NCI-H146 treated with DMSO at 0.1 percent for 48 hours (cell line): ENCODE measurements around the gene SLC25A45.
A peak's percentile ranks its signal among the peaks of the same experiment; 100 is the strongest.

ENCODE experiments used
- DNase-seq: peaks from one replicate; lab custom pipeline; 2025; ENCODE audit not compliant: unreplicated experiment; lab: John Stamatoyannopoulos, UW

SLC25A45 gene

GRCh38 chr11:65389294-65389980 lies 7.0 kb upstream of the SLC25A45 start:
- no peak for DNase-seq

- DNase-seq = no peak
These were observed 6.3 kb upstream of the SLC25A45 start for GRCh38 chr11:65388731-65389130.

- peak; percentile 60 for DNase-seq
These were observed 4.1 kb upstream of the SLC25A45 start, which contains the start of gene FRMD8 for GRCh38 chr11:65386307-65387140. FRMD8 (plus strand) TSS chr11:65386637; CDS start chr11:65387037, 400 bp downstream.

GRCh38 chr11:65384301-65384889 lies 1.9 kb upstream of the SLC25A45 start:
- DNase-seq = no peak

GRCh38 chr11:65383778-65384177 lies 1.3 kb upstream of the SLC25A45 start:
- no peak for DNase-seq

- peak; percentile 58 for DNase-seq
These were observed 440 bp upstream of the SLC25A45 start for GRCh38 chr11:65382804-65383368.

- no peak for DNase-seq
These were observed 772 bp downstream of the SLC25A45 start for GRCh38 chr11:65381716-65382032.

GRCh38 chr11:65380460-65381119 lies 1.9 kb downstream of the SLC25A45 start:
- no peak for DNase-seq

GRCh38 chr11:65379698-65380459 lies 2.6 kb downstream of the SLC25A45 start:
- DNase-seq = no peak

GRCh38 chr11:65378928-65379638 lies 3.4 kb downstream of the SLC25A45 start:
- DNase-seq = no peak

GRCh38 chr11:65378208-65378927 lies 4.1 kb downstream of the SLC25A45 start:
- no peak for DNase-seq

- no peak for DNase-seq
These were observed 4.7 kb downstream of the SLC25A45 start for GRCh38 chr11:65377777-65378176.

- DNase-seq = no peak
These were observed 5.4 kb downstream of the SLC25A45 start for GRCh38 chr11:65377036-65377435.

GRCh38 chr11:65376138-65376713 lies 6.2 kb downstream of the SLC25A45 start:
- DNase-seq = no peak

- no peak for DNase-seq
These were observed 7.4 kb downstream of the SLC25A45 start for GRCh38 chr11:65375012-65375411.

GRCh38 chr11:65373839-65374580 lies 8.4 kb downstream of the SLC25A45 start:
- DNase-seq = no peak

- DNase-seq = no peak
These were observed 11.8 kb downstream of the SLC25A45 start for GRCh38 chr11:65370659-65371049.

- peak; percentile 78 for DNase-seq
These were observed 16.1 kb downstream of the SLC25A45 start for GRCh38 chr11:65366340-65366773.
